Stimulated activated CD4-positive, alpha-beta T cell treated with anti-CD3 and anti-CD28 coated beads, Interleukin-2, amount 100 ng/mL, for 48 hours (primary cell): ENCODE measurements around the gene SIRPG.
"Not testable (repeated sequence)": the region's sequence is repeated elsewhere in the genome, so short reads cannot be mapped to it uniquely, and the experiment has no call there.

Experiments
- DNase-seq, 2 donors: peaks; one replicate each; pipeline ENCODE4 v3.0.0-alpha.2; 2020

Gene SIRPG

GRCh38 chr20:1671891-1672669 lies 14.5 kb upstream of the SIRPG start:
- no peak for DNase-seq

DNA sequence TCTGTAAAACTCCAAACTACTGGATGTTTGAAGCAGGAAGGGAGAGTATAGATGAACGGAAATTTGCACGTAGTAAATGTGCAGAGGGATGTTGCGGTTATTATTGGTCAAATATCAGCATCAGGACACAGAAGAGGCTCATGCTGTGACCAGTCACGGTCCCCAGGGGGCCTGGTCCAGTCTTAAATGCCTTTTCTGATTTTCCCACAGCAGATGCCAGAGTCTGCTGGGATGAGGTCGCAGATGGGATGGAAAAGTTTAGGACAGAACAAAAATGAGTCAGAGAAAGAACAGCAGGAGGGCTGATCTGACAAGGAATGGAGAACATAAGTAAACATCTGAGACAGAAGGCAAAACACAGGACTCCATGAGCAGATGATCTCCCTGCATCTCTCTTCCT lies 11.7 kb upstream of the SIRPG start:
- DNase-seq, result no peak

DNA sequence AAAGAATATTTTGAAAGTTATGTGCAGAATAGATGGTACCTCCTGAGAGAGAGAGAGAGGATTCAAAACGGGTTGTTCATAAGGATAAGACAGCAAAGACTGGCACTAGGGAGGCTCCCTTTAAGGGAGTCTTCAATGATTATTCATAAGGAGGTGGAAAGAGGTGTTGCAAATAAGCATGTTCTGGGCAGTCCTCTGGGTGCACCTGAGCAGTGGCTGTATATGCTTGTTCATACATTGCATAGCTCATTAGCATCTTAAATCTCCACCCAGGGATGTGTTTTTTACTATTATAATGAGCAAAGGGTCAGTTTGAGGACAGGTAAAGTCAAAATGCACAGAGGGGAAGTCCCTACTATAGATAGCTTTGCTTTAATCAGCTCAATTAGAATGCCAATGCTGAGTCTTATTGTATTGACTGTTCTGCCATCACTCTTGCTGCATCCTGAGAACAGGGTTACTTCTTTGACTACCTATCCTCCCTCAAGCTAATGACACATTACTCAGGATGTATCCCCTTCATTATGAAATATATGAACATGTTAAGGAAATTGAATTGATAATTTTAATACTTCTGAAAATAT lies 10.0 kb upstream of the SIRPG start:
- DNase-seq, result no peak

DNA sequence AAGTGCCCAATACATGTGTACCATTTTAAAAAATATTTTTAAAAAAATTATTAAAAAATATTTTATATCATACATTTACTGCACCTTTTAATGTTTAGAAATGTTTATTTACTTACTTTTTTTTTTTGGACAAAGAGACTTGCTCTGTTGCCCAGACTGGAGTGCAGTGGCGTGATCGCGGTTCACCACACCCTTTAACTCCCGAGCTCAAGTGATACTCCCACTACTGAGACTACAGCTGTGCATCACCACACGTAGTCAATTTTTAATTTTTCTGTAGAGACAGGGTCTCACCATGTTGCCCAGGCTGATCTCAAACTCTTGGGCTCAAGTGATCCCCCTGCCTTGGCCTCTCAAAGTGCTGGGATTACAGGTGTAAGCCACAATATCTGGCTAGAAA lies 9.2 kb upstream of the SIRPG start:
- no peak for DNase-seq

DNA sequence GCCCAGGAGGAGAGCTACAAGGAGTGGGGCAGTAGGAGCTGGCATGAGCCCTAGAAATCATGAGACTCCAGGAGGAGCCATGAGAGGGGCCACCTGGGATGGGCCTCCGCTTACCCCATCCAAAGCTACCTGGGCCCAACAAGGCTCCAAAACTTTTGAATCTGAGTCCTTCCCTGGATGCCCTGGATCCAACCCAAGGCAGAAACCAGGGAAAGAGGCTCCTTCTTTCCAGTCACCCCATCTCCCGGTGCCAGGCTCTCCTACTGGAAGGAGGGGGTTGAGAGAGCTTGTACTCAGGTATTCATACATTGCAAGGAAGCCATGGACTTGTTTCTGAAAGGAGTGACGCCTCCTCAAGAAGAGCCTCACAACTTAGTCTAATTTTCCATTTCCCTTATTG lies 7.8 kb upstream of the SIRPG start:
- no peak for DNase-seq

GRCh38 chr20:1664911-1665310 lies 7.3 kb upstream of the SIRPG start:
- no peak for DNase-seq

- no peak for DNase-seq
Measured at GRCh38 chr20:1663917-1664316, 6.3 kb upstream of the SIRPG start.

GRCh38 chr20:1661542-1662299 lies 4.1 kb upstream of the SIRPG start:
- DNase-seq, result no peak

DNA sequence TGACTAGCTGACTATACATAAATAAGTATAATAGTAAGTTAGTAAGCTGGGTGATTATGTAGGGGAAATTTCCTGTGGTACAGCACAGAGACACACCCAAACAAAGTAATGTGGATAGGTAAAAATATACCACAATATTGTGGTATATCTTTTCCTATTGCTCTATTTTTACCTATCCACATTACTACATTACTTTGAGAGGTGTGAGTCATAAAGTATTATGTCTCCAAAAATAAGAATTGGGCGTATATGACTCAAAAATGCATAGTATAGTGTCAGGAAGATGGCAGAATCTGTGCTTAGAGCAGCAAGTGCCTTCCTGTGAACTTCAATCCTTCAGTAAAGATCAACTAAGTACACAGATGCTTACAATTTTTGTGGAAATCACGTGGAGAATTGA lies 2.7 kb upstream of the SIRPG start:
- no peak for DNase-seq

- DNase-seq, result no peak
Measured at GRCh38 chr20:1656844-1657243, 735 bp downstream of the SIRPG start.

GRCh38 chr20:1654996-1655395 lies 2.6 kb downstream of the SIRPG start:
- DNase-seq, result no peak

- DNase-seq, result no peak
Measured at GRCh38 chr20:1652960-1653359, 4.6 kb downstream of the SIRPG start.

DNA sequence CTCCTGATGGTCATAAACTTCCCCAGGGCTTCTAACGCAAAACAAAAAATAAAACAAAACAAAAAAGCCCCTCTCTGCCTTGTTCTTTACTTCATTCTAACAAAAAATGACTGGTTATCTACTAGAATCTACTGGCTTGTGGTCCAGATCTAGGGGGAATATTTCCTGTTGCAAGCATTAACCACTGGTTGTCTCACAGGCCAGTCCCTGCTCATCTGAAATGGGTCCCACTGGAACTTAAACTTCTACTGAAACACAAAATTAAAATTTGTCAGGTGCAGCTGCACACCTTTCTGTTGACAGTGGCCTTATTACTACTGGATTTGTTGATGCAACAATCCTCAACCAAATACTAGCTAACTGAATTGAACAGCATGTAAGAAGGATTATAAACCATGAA lies 5.5 kb downstream of the SIRPG start:
- DNase-seq, result no peak

GRCh38 chr20:1651268-1652058 lies 6.1 kb downstream of the SIRPG start:
- DNase-seq, result no peak

DNA sequence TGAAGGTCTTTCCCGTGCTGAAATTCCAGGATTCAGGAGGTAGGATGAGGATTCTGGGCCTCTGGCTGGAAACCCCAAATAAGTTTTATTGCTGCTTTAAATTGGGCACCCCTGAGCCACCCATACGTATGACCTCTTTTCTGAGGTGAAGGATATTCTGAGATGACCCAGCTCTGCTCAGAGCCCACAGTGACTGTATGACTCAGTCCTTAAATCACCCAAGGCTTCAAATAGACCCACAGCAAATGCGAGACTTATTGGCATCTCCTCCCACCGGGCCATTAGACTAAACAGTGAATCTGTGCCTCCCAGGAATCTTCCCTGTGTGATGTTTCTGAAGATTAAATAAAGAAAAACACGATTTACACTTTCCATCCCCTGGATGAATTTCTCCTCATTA lies 9.5 kb downstream of the SIRPG start:
- DNase-seq, result no peak

- no peak for DNase-seq
Measured at GRCh38 chr20:1646975-1647431, 10.6 kb downstream of the SIRPG start.

GRCh38 chr20:1644101-1644962 lies 13.2 kb downstream of the SIRPG start:
- no peak for DNase-seq

- not testable (repeated sequence) for DNase-seq
Measured at GRCh38 chr20:1638643-1639042, 18.9 kb downstream of the SIRPG start.

- DNase-seq, result no peak
Measured at GRCh38 chr20:1637755-1638154, 19.8 kb downstream of the SIRPG start.

- DNase-seq, result no peak
Measured at GRCh38 chr20:1637226-1637625, 20.4 kb downstream of the SIRPG start.

DNA sequence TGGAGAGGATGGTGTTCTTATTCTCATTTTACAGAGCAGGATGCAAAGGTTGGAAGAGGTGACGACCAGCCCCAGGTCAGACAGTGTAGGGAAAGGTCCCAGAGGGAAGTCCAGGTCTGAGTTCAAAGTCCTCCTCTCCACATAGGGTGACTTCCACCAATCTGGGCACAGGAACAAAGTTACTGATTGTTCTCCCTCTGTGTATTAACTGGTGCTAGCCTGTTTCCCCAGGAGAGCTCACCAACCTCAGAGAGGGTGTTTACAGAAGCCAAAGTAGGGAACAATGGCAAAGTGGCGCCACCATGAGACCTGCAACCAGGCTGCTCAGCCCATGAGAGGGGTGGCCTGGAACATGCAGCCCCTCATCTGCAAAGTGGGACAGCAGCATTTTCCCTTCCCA lies 21.0 kb downstream of the SIRPG start:
- no peak for DNase-seq

GRCh38 chr20:1635291-1635979 lies 22.1 kb downstream of the SIRPG start:
- DNase-seq, result no peak
